ENCODE data around the gene SH2D3A. TPM values are rescaled to one million over a fixed set of nuclear protein-coding genes. Genes with fewer than 3 reads are reported as not detected.

Gene SH2D3A
- total and polyA plus RNA-seq, 2 of the 8 experiments (the other 6 are each of a cell fraction or from before 2014, with no cell fraction given) = 14.5 to 22.1 TPM

- H3K9ac ChIP-seq (replicated peaks in 1 of 4; ENCODE audit: extremely low read depth in 1 of 4, low read depth in 3 of 4, low read length in 3 of 4) = peak overlapping the region in 1 of 4 experiments; percentile 18; a peak in 1 of 7 replicates
- peak overlapping the region; percentile 68; the same call in 1 of the 2 replicates for H2BK12ac ChIP-seq (ENCODE audit: low read depth, low read length)
- H4K5ac ChIP-seq (ENCODE audit: insufficient read length, low read depth, low read length) = no peak overlapping the region
- peak; percentile 45 for FAIRE-seq
- H3K18ac ChIP-seq (ENCODE audit: extremely low read depth, low read length) = 0 out of 2 replicates have a peak overlapping the region, but pooled peaks have one; percentile 17
- H2BK20ac ChIP-seq (ENCODE audit: low read length) = 0 out of 2 replicates have a peak overlapping the region, but pooled peaks have one; percentile 55
- CTCF ChIA-PET (ENCODE audit: partially characterized antibody) = interaction anchor here (0.6 to 1.1 kb wide), 4 partner anchors 25 to 752 kb away, joined by 3 read pairs; no protein-coding TSS in a partner anchor
- H3K23me2 ChIP-seq (ENCODE audit: low read depth, low read length) = peaks cover 9% of the 10 kb centered on the region
- no peaks in the 10 kb centered on the region for H4K20me1 ChIP-seq (replicated peaks in 1 of 2; ENCODE audit: control insufficient read depth in 1 of 2, insufficient read depth in 2 of 2, low read length in 2 of 2)
- H3K27ac ChIP-seq (ENCODE audit: low read depth, low read length) = no peak overlapping the region
- H3K4ac ChIP-seq (replicated peaks; ENCODE audit: insufficient read length, low read depth, low read length) = no peak overlapping the region
- no peak overlapping the region for H3K14ac ChIP-seq (ENCODE audit: insufficient read length)
- H3K23ac ChIP-seq (ENCODE audit: insufficient read length) = no peak overlapping the region
- no peak overlapping the region for H2BK120ac ChIP-seq (replicated peaks; ENCODE audit: low read depth, low read length)
- no peaks in the 10 kb centered on the region for H3K79me2 ChIP-seq (ENCODE audit: control insufficient read depth in 1 of 2, insufficient read depth in 2 of 2, low read length in 2 of 2)
- WGBS, 2 experiments (ENCODE audit: extremely low coverage in 1 of 2, insufficient coverage in 1 of 2, insufficient read length in 1 of 2, insufficient replicate concordance in 2 of 2, low coverage in 1 of 2, low lambda C conversion rate in 2 of 2, missing lambda C conversion rate in 1 of 2) = 8 to 82% methylated on average over 1 to 27 of the region's 30 CpGs
- H3K4me3 ChIP-seq (ENCODE audit: extremely low read depth in 1 of 4, insufficient read depth in 2 of 4, low read depth in 3 of 4, low read length in 4 of 4) = peak overlapping the region; percentile 41 to 58 (median 51); a peak in 7 of 8 replicates
- peak overlapping the region; percentile 63; the same call in 1 of the 2 replicates for H2BK15ac ChIP-seq (ENCODE audit: low read length)
- peaks cover 0 to 22% (median 18%) of the 10 kb centered on the region in 4 experiments; a peak in 6 of 7 replicates for H3K27me3 ChIP-seq (replicated peaks in 1 of 4; ENCODE audit: control insufficient read depth in 3 of 4, extremely low read depth in 1 of 4, insufficient read depth in 3 of 4, low read length in 3 of 4)
- POLR2A ChIA-PET (ENCODE audit: partially characterized antibody) = no interaction called here
- H3K79me1 ChIP-seq (ENCODE audit: low read depth, low read length) = no peaks in the 10 kb centered on the region
- no peak overlapping the region for H3K56ac ChIP-seq (replicated peaks; ENCODE audit: insufficient read length, low read depth, low read length)
- peak in 1 of 2 experiments; percentile 78 for DNase-seq (ENCODE audit: low read depth in 1 of 2, low spot score in 2 of 2)
- H4K91ac ChIP-seq (replicated peaks; ENCODE audit: insufficient read length, low read length) = no peak overlapping the region
- H3K9me3 ChIP-seq (ENCODE audit: insufficient read depth in 2 of 2, low read depth in 1 of 2, low read length in 1 of 2) = no peaks in the 10 kb centered on the region
- H2AFZ ChIP-seq (ENCODE audit: low read length) = peak overlapping the region; percentile 94
- H4K8ac ChIP-seq (ENCODE audit: extremely low read depth, insufficient read depth, low read length) = no peak overlapping the region; the same call in 1 of the 2 replicates
- H3K4me2 ChIP-seq (ENCODE audit: insufficient read depth in 1 of 2, low read depth in 2 of 2, low read length in 2 of 2) = peak overlapping the region; percentile 75 to 87
- no peaks in the 10 kb centered on the region for H3K36me3 ChIP-seq (ENCODE audit: control insufficient read depth in 2 of 4, insufficient read depth in 4 of 4, low read length in 3 of 4)
- 0 out of 2 replicates have a peak overlapping the region, but pooled peaks have one; percentile 39 for H2AK5ac ChIP-seq (ENCODE audit: low read depth, low read length)
- H3K4me1 ChIP-seq (replicated peaks in 1 of 4; ENCODE audit: control insufficient read depth in 3 of 4, insufficient read depth in 4 of 4, low read length in 3 of 4) = peaks cover 0 to 12% (median 2%) of the 10 kb centered on the region in 4 experiments; a peak in 4 of 7 replicates
- H2BK5ac ChIP-seq (ENCODE audit: low read depth, low read length) = no peak overlapping the region
- peak; percentile 74 for TF ChIP-seq KDM4A (IDR thresholded peaks at IDR 0.05; ENCODE audit: low read depth, low read length, severe bottlenecking)
- TF ChIP-seq GABPA (IDR thresholded peaks at IDR 0.05; ENCODE audit: borderline replicate concordance, insufficient read depth, low read length) = no peak
- peak; percentile 22 to 36; a peak in 2 of 4 replicates for TF ChIP-seq RAD21 (IDR thresholded peaks at IDR 0.05 in 1 of 2, conservative IDR thresholded peaks at IDR 0.05 in 1 of 2; ENCODE audit: low read depth in 2 of 2, low read length in 2 of 2)
- no peak for TF ChIP-seq TEAD4 (IDR thresholded peaks at IDR 0.05; ENCODE audit: low read depth, low read length)
- TF ChIP-seq BRCA1 (IDR thresholded peaks at IDR 0.05; ENCODE audit: low read depth, low read length) = no peak
- no peak for TF ChIP-seq TAF7 (optimal IDR thresholded peaks at IDR 0.05; ENCODE audit: borderline replicate concordance, low read depth, low read length)
- TF ChIP-seq E2F6 (IDR thresholded peaks at IDR 0.05) = peak; percentile 65; the same call in 1 of the 2 replicates
- 0 out of 2 replicates have a peak, but pooled peaks have one; percentile 8 for TF ChIP-seq TBP (IDR thresholded peaks at IDR 0.05; ENCODE audit: low read depth, low read length)
- TF ChIP-seq SAP30 (IDR thresholded peaks at IDR 0.05; ENCODE audit: insufficient read depth, insufficient replicate concordance, low read length) = no peak
Measured at GRCh38 chr19:6710273-6711077, 56.8 kb downstream of the SH2D3A start.

Measured in H1 (cell line).